Calu3 (cell line): Measurements from ENCODE around the gene DBP. TPM values are rescaled to one million over a fixed set of nuclear protein-coding genes. Genes with fewer than 3 reads are reported as not detected.

Experiments used
- BruUV-seq: library from RNA; stranded (reverse); fragments of 400-500 nt; replicated peaks from 2 replicates; lab custom pipeline; 2021; lab: Mats Ljungman, UMichigan
- CTCF ChIA-PET: fragments of 300-600 bp; sonication (Branson Sonifier 250); formaldehyde crosslinking; loops from one replicate; lab custom pipeline; 2022; ENCODE audit warnings: antibody characterized with exemption; lab: Charles Lee
- DNase-seq: peaks from one replicate; pipeline ENCODE4 v3.0.0; 2022
- H3K27ac Mint-ChIP-seq: one replicate; pipeline ENCODE4 v1.8.0; 2022; ENCODE audit warnings: mixed read lengths; ENCODE audit not compliant: unreplicated experiment
- H3K27me3 Mint-ChIP-seq: one replicate; pipeline ENCODE4 v1.8.0; 2022; ENCODE audit warnings: mixed read lengths; ENCODE audit not compliant: unreplicated experiment
- H3K36me3 Mint-ChIP-seq: one replicate; pipeline ENCODE4 v1.8.0; 2022; ENCODE audit warnings: mild to moderate bottlenecking, moderate library complexity, mixed read lengths; ENCODE audit not compliant: insufficient read depth, unreplicated experiment
- H3K4me1 Mint-ChIP-seq: one replicate; pipeline ENCODE4 v1.8.0; 2022; ENCODE audit warnings: mild to moderate bottlenecking, low read depth, mixed read lengths; ENCODE audit not compliant: unreplicated experiment
- H3K4me3 Mint-ChIP-seq: one replicate; pipeline ENCODE4 v1.8.0; 2022; ENCODE audit warnings: mild to moderate bottlenecking, low read depth, moderate library complexity, mixed read lengths; ENCODE audit not compliant: unreplicated experiment
- H3K9me3 Mint-ChIP-seq: one replicate; pipeline ENCODE4 v1.8.0; 2022; ENCODE audit warnings: low read depth, mixed read lengths; ENCODE audit not compliant: unreplicated experiment
- intact Hi-C: fragments of 100-400 bp; cut with micrococcal nuclease; formaldehyde crosslinking; loops from one replicate; pipeline ENCODE4 v1.10.0; 2022; ENCODE audit not compliant: unreplicated experiment
- total RNA-seq: library from RNA; stranded (reverse); gene quantifications from 2 replicates; pipeline ENCODE4 v1.2.3, GENCODE V29; 2022
- TF ChIP-seq, protein P1 (sequence below): fragments of 200-600 bp; IDR thresholded peaks from one replicate; pipeline ENCODE4 v1.8.0; 2022; ENCODE audit warnings: antibody characterized with exemption; ENCODE audit not compliant: unreplicated experiment

Gene DBP
- total RNA-seq, 1 experiment from 2014 or later = 4.3 TPM

DNA sequence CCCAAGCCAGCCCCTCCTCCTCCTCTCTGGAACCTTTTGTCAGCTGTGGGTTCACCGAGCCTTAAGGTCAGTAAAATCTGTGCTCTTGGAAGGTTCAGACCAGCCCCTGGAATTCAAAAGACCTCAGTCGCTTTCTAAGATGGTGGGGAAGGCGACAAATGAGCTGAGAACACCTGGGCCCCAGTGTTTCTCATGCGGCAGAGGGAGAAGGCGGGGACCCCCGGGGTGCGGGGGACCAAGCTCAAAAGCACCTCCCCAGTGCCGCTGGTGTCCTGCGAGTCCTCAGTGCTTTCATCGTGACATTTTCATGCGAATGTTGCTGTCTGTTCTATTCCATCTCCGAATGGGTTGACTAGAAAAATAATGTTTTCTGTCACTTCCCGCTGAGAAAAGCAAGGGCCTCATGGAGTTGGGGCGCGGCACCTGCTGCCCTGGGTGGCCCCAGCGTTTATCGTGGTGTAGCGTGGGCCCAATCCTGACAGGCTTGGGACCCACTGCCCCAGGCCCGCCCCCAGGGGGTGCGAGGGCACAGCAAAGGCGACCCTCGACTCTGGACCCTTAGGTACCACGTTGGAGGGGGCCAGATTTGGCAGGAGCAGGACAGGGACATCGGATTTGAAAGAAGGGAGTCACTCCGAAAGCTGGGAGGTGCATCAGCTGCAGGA, 36.4 kb upstream of the DBP start:
- no peak for DNase-seq
- H3K27ac Mint-ChIP-seq = peak overlapping the region; percentile 17
- CTCF ChIA-PET = no interaction called here
- no peak overlapping the region for H3K4me3 Mint-ChIP-seq
- peaks cover 25% of the 10 kb centered on the region for H3K4me1 Mint-ChIP-seq
- H3K36me3 Mint-ChIP-seq = peaks cover 5% of the 10 kb centered on the region
- TF ChIP-seq, protein P1, sequence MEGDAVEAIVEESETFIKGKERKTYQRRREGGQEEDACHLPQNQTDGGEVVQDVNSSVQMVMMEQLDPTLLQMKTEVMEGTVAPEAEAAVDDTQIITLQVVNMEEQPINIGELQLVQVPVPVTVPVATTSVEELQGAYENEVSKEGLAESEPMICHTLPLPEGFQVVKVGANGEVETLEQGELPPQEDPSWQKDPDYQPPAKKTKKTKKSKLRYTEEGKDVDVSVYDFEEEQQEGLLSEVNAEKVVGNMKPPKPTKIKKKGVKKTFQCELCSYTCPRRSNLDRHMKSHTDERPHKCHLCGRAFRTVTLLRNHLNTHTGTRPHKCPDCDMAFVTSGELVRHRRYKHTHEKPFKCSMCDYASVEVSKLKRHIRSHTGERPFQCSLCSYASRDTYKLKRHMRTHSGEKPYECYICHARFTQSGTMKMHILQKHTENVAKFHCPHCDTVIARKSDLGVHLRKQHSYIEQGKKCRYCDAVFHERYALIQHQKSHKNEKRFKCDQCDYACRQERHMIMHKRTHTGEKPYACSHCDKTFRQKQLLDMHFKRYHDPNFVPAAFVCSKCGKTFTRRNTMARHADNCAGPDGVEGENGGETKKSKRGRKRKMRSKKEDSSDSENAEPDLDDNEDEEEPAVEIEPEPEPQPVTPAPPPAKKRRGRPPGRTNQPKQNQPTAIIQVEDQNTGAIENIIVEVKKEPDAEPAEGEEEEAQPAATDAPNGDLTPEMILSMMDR = no peak
- peaks cover 6% of the 10 kb centered on the region for H3K9me3 Mint-ChIP-seq
- intact Hi-C loops = no loop called here
- no peaks in the 10 kb centered on the region for H3K27me3 Mint-ChIP-seq
- BruUV-seq = no TSS peak

DNA sequence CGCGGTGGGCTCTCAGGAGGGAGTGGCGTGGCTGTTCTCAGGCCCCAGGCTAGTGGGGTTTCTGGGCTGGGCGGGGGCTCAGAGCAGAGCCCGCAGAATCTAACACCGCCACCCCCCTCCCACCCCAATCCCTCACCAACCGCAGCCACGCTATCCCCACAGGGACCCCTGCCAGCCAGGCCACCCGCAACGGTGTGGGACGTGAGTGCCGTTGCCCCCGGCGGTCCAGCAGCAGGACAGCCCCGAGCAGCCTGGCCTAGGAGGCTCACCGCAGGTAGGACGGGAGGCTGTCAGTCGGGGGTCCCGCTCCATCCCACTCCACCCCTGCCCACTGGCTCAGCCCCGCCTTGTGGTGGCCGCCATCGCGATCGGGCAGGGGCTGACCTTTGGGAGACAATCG, 35.8 kb upstream of the DBP start, which contains the start of gene NTN5:
NTN5 (minus strand) TSS at position 24 of the 400 bp plus-strand sequence. CDS start 2,031 bp downstream, outside the sequence.
- peaks cover 5% of the 10 kb centered on the region for H3K36me3 Mint-ChIP-seq
- CTCF ChIA-PET = no interaction called here
- TF ChIP-seq, protein P1 = no peak
- H3K27me3 Mint-ChIP-seq = no peaks in the 10 kb centered on the region
- peaks cover 20% of the 10 kb centered on the region for H3K4me1 Mint-ChIP-seq
- no TSS peak for BruUV-seq
- peaks cover 6% of the 10 kb centered on the region for H3K9me3 Mint-ChIP-seq
- peak within 1 kb of the TSS; percentile 17 for H3K27ac Mint-ChIP-seq
- no peak within 1 kb of the TSS for H3K4me3 Mint-ChIP-seq
- intact Hi-C loops = no loop called here
- no peak for DNase-seq

DNA sequence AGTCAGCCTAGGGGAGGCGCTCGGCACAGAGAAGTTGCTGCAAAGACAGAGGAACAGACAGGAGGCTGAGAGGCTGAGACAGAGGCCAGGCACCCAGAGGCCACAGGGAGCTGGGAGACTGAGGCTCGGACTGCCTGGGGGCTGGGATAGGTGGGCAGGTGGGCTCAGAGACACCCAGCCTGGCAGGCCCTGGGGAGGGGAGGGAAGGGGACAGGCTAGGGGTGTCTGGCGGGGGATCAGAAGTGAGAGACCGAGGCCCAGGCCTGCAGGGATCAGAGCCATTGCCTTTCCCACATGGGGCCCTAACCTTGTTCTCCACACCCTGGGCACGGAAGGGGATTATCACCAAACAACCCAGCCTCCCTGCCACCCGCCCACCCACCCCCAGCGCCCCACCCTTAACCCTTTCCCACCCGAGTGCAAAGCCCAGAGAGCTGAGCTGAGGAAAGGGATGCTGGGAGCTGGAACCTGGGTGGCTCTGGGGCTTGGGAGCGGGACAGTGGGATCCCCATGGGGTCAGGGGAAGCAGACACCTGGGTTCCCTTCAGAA, 34.3 kb upstream of the DBP start:
- intact Hi-C loops = no loop called here
- no peak overlapping the region for H3K27ac Mint-ChIP-seq
- CTCF ChIA-PET = interaction anchor here (1.4 kb wide), 1 partner anchor 14 kb away, joined by 3 read pairs; no protein-coding TSS in a partner anchor
- peaks cover 6% of the 10 kb centered on the region for H3K4me1 Mint-ChIP-seq
- H3K9me3 Mint-ChIP-seq = peaks cover 6% of the 10 kb centered on the region
- DNase-seq = no peak
- peaks cover 5% of the 10 kb centered on the region for H3K36me3 Mint-ChIP-seq
- BruUV-seq = no TSS peak
- no peaks in the 10 kb centered on the region for H3K27me3 Mint-ChIP-seq
- TF ChIP-seq, protein P1 = no peak
- H3K4me3 Mint-ChIP-seq = no peak overlapping the region

DNA sequence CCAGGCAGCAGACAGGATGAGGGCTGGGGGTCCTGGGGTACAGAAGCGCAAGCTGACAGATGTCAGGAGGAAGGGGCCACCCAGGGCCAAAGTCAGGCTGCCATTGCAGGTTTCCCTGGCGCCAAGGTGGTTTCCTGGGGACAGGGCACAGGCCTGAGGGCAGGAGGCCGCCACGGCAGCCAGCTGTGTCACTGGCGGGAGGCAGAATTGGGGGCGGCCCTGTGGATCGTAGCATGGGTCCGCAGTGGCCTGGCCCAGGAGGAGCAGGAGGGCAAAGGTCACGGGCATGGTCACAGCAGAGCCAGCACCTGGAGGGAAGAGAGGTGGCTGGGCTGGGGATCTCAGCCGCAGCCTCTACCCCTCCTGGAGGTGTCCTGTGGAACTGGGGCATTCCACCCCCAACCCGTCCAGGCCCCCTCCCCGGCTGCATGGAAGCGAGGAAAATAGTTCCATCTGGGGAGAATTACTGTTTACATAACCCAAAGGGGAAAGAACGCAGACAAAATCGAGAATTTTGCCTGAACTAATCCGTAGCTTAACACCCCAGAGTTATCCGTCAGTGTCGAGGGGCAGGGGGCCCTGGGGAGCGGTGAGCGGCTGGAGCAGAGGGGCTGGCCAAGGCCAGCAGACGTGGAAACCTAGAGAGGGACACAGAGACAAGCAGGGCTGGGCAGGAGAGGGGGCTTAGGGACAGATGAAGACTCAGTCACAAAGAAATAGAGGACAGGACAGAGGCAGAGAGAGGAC, 33.7 kb upstream of the DBP start:
- H3K27me3 Mint-ChIP-seq = no peaks in the 10 kb centered on the region
- intact Hi-C loops = no loop called here
- no peak overlapping the region for H3K4me3 Mint-ChIP-seq
- peaks cover 5% of the 10 kb centered on the region for H3K36me3 Mint-ChIP-seq
- peaks cover 6% of the 10 kb centered on the region for H3K9me3 Mint-ChIP-seq
- no peak overlapping the region for H3K27ac Mint-ChIP-seq
- TF ChIP-seq, protein P1 = no peak
- no TSS peak for BruUV-seq
- H3K4me1 Mint-ChIP-seq = no peaks in the 10 kb centered on the region
- CTCF ChIA-PET = no interaction called here
- DNase-seq = no peak
